ENCODE data around the gene SSBP4.

- TF ChIP-seq CTCF (IDR thresholded peaks at IDR 0.05) (no peak), POLR2A (IDR thresholded peaks at IDR 0.05) (no peak)
These were observed 62.5 kb downstream of the SSBP4 start for GRCh38 chr19:18481505-18482222.
